Fibroblast of skin of abdomen (primary cell): ENCODE measurements around the gene CAST. TPM values are rescaled to one million over a fixed set of nuclear protein-coding genes. Genes with fewer than 3 reads are reported as not detected.
"Not testable (repeated sequence)": the region's sequence is repeated elsewhere in the genome, so short reads cannot be mapped to it uniquely, and the experiment has no call there.

ENCODE experiments used
- DNase-seq: peaks from one replicate; pipeline ENCODE4 v3.0.0-alpha.2; 2013
- polyA plus RNA-seq, 2 experiments: library from polyadenylated mRNA; unstranded; fragments of 120-200 nt; gene quantifications; one replicate each; pipeline ENCODE4 v1.2.1, GENCODE V29; 2013; ENCODE audit not compliant: insufficient read length in 2 of 2

The CAST gene
- 142 TPM for polyA plus RNA-seq (2013, experiment 1 of 2; ENCODE audit: insufficient read length)
- polyA plus RNA-seq (2013, experiment 2 of 2; ENCODE audit: insufficient read length), result 131 TPM

DNA sequence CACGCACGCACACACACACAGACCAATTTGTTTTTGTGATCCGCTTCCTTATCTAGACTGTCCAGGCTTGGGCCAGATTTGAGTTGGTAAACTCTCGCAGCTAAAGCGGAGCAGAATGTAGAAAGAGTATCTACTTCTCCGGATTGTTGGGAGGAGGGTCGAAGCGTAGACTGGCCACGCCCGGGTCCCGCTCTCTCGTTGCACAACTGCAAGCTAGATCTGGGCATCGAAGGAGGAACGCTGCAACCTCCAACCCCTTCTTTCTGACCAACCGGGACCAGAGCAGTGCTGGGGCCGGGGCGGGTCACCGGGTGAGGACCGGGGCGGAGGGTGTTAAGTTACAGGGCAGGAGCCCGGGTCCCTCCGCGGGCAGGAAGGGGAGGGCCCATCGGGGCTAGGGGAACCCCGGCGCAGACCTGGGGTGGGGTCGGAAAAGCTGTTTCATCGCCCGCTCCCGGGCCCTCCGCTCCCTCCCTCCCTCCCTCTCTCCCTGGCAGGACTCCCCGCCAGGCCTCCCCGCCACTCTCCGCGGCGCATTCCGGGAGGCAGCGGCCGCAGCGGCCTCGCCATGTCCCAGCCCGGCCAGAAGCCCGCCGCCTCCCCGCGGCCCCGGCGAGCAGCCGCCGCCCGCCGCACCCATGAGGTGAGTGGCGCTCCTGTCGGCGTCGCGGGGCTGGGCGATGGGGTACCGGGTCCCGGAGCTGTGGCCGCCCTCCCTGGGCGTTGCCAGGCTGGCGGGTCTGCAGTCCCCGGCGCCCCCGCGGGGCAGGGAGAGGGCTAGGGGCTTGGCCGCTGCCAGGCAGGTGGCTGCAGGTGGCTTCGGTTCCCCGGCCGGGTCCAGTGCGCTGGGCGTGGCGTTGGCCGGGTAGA, at the start of gene CAST:
Gene CAST, plus strand, starts transcription at position 522 of the 870 bp plus-strand sequence. Its CDS starts 47 bp downstream, at position 569.
- peak; percentile 80 for DNase-seq

GRCh38 chr5:96614110-96614691, 48.0 kb upstream of the CAST start:
- DNase-seq, result peak; percentile 93

DNA sequence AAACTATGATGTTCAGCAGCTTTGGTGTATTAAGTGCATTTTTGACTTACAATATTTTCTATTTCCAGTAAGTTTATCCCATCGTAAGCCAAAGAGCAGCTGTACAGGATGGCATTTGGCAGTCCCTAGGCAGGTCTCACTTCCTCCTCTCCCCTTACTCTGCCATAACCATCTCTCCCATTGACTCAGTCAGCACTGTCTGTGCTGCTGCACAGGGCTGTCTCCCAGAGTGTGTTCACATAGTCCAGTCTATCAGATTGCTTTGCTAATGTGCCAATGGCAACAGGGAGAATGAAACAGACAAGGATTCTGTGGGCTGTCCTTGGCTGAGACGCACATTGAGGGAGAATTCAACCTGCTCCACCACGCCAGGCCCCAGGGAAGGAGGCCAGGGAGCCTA, 47.0 kb upstream of the CAST start:
- DNase-seq, result no peak

GRCh38 chr5:96616801-96617200, 45.4 kb upstream of the CAST start:
- no peak for DNase-seq

DNA sequence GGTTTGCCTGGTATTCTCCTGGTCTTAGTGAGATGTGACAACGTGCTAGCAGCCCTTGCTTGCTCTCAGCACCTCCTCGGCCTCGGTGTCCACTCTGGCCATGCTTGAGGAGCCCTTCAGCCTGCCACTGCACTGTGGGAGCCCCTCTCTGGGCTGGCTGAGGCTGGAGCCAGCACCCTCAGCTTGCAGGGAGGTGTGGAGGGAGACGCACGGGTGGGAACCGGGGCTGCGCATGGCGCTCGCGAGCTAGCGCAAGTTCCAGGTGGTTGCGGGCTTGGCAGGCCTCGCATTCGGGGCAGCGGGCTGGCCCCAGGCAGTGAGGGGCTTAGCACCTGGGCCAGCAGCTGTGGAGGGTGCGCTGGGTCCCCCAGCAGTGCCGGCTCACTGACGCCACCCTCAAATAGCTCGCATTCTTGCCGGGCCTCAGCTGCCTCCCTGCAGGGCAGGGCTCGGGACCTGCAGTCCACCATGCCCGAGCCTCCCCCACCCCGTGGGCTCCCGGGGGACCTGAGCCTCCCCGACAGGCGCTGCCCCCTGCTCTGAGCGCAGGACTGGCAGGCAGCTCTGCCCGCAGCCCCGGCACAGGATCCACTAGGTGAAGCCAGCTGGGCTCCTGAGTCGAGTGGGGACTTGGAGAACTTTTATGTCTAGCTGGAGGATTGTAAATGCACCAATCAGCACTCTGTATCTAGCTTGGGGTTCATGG, 43.7 kb upstream of the CAST start:
- not testable (repeated sequence) for DNase-seq

DNA sequence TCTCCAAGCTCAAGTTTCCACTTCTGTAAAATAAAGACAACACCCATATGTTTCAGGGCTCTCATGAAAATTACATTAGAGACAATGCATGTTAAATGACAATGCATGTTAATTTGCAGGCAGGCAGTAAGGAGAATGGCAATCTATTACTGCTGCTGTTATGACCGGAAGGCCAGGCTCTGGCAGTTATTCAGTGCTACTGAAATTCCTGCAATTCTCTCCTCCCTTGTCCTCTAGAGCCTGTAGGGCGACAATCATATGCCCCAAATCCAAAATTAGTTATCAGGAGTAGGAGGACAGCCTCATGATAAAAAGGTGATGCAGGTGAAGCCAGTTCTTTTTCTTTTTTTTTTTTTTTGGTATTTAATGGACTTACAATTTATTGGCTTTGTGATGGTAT, 42.2 kb upstream of the CAST start:
- DNase-seq, result no peak

DNA sequence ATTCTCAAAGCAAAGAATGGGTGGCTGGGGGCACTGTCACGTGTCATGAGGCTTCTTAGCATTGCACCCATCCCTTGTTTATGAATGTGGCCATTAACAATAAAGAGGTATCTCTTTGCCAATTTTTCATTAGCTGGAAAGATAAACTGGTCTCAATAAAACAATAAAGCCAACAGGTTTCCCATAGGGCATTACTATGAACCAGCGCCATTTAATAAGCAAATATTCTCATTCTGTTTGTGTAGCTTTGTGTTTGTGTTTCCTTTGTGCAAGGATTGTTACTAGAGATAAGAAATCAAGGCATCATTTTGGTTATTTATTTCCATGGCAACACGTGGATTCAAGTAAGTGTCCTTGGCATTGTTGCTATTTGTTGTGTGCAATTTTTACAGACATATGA, 37.6 kb upstream of the CAST start:
- DNase-seq, result no peak

DNA sequence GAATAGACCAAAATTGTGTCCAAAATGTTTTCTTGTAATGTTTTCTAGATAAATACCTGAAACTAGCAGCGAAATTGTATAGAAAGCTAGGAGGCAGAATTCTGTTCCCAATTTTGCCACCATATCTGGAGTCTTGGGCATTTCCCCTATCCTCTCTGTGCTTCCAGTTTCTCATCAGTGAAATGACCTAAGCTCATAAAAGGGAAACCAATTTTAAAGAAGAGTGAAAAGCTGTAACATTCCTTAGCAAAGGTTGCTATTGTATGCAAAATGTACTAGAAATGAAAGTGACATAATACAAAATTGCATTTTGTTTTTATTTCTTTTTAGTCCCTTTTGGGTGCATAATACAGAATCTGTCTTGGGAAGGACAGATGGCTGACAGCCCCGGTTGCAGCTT, 36.8 kb upstream of the CAST start:
- no peak for DNase-seq

GRCh38 chr5:96626956-96627355, 35.2 kb upstream of the CAST start:
- DNase-seq, result peak; percentile 95

DNA sequence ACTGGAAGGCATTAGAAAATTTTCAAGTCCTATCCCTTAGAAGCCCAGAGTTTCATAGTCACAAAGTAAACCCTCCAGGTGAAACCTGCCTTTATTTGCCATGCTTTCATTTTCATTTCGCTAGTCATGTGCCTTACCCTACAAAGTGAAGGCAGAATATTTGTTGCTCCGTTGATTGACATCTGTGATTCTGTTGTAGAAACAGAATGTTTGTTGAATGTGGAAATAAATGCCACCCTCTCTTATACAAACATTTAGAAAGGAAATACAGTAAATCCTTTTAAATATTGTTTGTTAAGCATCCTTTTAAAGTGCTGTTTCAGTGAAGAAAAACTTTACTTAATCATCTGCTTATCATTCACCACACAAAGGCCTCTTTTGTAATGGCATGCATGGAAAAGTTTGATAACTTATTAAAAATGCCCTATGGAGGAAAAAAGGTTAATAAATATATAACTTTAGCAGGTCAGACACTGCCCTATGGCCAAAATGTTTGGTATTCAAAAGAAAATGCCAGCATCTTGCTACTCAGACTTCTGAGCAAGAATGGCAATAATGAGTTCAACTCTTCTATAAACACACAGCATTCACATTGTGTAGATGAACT, 34.3 kb upstream of the CAST start:
- no peak for DNase-seq

- peak; percentile 20 for DNase-seq
These were observed 33.8 kb upstream of the CAST start for GRCh38 chr5:96628406-96628805.

GRCh38 chr5:96629774-96630173, 32.4 kb upstream of the CAST start:
- DNase-seq, result peak; percentile 96

DNA sequence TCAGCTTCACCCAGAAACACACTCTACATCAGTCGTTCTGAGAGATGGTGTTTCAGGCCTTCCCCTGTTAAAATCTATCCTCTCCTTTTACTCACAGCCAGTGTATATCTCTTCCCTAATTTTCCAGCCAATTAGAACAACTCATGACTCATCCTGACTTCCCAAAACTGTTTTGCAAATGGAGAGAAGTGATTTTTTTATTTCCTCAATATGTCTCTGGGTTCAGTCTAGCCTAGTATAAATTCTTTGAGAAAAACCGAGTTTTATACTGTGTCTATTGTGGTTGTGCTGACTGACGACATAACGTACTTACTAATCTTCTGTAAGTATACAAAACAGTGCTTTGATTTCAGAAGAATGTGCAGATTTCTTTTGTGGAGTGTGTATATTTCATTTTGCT, 28.4 kb upstream of the CAST start:
- DNase-seq, result peak; percentile 29

- no peak for DNase-seq
These were observed 27.3 kb upstream of the CAST start for GRCh38 chr5:96634881-96635280.

DNA sequence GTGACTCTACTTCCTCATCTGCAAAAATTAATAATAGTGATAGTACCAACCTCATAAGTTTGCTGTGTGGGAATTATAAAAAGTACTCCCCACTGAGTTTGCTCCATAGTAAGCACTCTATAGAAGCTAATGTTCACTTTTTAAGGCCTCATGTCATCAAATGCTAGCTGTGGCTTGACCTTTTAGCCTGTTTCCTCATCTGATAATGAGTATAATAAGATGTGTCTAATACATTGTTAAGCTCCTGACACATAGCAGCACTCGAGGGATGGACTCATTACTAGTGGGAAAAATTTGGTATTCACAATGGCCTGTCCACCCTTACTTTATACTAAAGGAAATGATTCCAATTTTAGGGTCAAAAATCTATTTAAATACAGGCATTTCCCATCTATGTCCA, 26.1 kb upstream of the CAST start:
- DNase-seq, result no peak

GRCh38 chr5:96636594-96636993, 25.6 kb upstream of the CAST start:
- no peak for DNase-seq

DNA sequence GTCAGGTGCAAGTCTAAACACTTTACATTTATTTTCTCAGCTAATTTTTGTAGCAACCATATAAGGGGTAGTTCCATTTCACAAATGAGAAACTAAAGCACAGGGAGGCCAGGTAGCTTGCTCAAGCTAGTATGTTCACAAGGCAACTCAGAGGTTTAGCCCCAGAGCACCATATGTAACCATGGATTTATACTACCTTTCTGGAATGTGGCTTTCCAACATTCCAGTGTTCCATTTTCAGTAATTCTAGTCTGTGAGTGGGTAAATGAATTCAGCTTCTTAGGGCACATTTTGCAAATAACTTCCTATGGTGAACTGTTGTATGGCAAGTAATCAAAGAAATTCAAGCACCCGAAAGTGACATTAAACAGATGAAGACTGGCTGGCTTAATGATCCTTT, 25.0 kb upstream of the CAST start:
- DNase-seq, result no peak

- DNase-seq, result no peak
These were observed 23.6 kb upstream of the CAST start for GRCh38 chr5:96638561-96638960.

GRCh38 chr5:96640696-96641095, 21.5 kb upstream of the CAST start:
- no peak for DNase-seq

GRCh38 chr5:96641368-96642280, 20.6 kb upstream of the CAST start:
- DNase-seq, result no peak

DNA sequence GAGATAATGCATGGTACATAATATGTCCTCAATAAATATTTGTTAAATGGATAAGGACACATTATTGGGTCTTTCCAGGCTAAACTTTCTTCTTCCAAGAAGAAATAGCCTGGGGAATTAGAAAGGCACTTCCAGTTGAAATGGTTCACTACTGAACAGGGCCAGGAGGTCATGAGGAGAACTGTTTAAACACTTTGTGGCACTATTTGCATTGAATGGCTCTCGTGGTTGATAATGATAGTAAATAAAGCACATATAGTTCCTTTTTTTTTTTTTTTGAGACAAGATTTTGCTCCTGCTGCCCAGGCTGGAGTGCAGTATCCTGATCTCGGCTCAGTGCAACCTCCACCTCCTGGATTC, 19.9 kb upstream of the CAST start:
- no peak for DNase-seq

DNA sequence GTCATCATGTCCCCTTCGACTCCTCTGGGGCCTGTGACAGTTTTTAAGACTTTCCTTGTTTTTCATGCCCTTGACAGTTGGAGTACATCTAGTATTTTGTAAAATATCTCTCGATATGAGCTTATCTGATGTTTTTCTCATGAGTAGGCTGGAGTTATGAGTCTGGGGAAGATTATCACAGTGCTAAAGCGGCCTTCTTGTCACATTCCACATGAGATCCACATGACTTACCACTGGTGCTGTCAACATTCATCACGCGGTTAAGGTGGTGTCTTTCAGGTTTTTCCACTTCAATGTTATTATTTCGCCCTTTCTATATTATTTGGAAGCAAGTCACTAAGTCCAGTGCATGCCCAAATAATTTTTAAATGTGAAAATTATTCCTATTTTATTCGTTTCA, 17.1 kb upstream of the CAST start:
- no peak for DNase-seq
